GM12873 (cell line): ENCODE data around the gene KIF1A.

Source experiments
- CTCF ChIP-seq: IDR thresholded peaks from 2 replicates; pipeline ENCODE4 v1.5.1; 2012; ENCODE audit warnings: low read depth, mild to moderate bottlenecking, moderate library complexity, low read length, control low read depth; ENCODE audit not compliant: insufficient read depth; ENCODE audit errors: missing control alignments

KIF1A gene

DNA sequence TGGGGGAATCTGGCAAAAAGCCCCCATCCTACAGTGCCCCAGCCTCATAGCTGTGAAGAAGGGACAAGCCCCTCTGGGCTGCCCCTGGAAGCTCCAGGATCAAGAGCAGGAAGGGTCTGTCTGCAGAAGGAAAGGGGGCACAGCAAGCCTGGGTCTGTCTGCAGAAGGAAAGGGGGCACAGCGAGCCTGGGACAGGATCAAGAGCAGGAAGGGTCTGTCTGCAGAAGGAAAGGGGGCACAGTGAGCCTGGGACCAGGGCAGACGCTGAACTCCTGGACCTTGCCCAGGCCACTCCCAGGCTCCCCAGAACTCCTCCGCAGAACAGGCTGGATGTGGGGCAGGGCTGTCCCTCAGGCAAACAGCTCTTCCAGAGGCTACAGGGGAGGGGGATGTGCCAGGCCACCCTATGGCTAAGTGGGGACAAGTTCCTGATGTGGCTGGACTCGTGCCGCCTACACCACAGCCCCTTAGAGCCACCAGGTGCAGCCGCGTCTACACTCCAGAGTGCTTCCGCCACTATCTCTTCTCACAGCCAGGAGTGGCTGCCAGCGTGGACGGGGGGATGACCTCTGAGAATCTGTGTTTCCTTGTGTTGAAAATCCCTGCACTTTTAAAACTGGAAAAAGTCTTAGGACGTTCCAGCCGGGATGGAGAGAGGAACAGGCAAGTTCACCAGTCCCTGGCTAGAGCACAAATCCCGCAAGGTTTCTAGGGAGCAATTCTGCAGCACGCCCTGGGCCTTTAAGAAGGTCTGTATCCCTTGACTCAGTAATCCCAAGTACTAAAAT lies 20.8 kb downstream of the KIF1A start:
- TF ChIP-seq CTCF = no peak

GRCh38 chr2:240798327-240798905 lies 21.6 kb downstream of the KIF1A start:
- no peak for TF ChIP-seq CTCF

DNA sequence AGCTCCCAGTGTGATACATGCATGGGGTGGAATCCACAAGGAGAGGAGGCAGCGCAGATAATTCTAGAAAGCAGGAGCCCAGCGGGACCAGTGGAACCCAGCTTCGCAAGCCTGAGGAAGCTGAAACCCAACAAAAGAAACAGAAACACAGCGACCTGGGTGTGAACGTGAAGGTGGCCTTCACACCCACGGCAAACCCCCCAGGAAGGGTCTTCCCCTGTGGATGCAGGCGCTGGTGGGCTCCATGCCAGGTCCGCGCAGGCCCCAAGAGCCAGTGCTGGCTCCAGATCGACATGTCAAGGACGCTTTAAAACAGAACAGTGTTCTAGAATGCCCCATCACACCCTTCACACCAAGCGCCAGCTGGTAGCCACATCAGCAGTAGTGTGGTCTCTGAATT lies 22.1 kb downstream of the KIF1A start:
- TF ChIP-seq CTCF = no peak

GRCh38 chr2:240797500-240797895 lies 22.5 kb downstream of the KIF1A start:
- TF ChIP-seq CTCF = no peak

DNA sequence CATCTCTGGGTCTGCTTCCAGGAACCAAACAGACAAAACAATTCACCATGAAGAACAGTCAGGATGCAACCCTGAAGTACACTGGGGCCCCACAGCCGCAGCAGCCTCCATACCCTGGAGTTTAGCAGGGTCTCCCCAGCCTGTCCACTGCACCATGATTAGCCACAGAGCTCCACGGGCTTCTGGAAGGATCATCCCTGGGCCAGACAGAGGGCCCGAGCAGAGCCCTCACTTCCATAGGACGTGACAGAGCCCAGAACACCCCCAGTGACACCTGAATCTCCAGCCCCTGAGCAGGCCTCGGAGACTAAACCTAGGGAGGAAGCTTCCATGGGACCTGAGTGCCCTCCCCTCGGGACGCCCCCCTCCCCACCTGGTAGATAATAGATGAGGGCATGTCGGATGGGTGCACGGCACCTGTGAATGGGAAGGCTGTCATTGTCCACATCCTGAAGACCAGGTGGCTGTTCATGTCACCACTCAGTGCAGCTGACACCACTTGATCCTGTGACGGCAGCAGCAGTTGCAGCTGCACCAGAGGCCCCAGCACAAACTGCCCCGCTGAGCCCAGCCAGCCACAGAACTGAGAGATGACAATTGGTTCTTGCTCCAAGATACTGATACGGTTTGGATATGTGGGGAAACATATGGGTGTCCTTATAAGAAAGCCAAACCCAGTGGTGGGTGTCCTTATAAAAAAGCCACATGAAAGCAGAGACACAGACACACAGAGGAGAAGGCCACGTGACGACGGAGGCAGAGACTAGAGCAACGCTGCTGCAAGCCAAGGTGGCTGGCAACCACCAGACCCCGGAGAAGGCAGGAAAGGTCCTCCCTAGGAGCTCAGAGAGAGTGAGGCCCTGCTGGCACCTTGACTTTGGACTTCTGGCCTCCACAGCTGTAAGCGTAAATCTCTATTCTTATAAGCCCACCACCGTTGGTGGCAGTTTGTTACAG lies 23.2 kb downstream of the KIF1A start:
- TF ChIP-seq CTCF = no peak

GRCh38 chr2:240795916-240796510 lies 24.0 kb downstream of the KIF1A start:
- no peak for TF ChIP-seq CTCF

DNA sequence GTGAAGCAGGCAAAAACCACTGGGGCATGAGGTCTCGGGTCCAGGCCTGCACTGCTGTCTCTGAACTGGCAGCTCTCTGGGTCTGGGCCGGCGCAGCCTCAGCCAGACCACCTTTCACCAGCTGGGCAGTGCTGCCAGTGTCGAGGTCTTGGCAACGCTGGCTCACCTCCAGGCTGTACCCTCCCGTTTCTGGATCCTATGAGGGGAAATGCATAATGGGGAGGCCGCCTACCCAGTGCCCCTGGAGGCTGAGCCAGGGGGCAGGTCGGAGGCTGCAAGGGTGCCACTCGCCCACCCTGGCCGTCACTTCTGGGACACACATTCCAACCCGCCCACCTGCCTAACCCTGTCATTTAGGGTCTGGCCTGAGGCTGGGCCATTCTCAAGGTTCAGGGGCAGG lies 24.6 kb downstream of the KIF1A start:
- TF ChIP-seq CTCF = no peak
